HCT116 (cell line): ENCODE results near the gene C22orf42. TPM values are rescaled to one million over a fixed set of nuclear protein-coding genes. Genes with fewer than 3 reads are reported as not detected.

Experiments
- ATAC-seq: fragments of 200-7000 bp; cut with Tn5 transposase; 2 replicates; pipeline ENCODE4 v1.9.1; 2020; ENCODE audit warnings: mild to moderate bottlenecking, moderate library complexity
- BruUV-seq: library from RNA; stranded (reverse); fragments of 400-500 nt; replicated peaks from 2 replicates; lab custom pipeline; 2021; lab: Mats Ljungman, UMichigan
- CTCF ChIA-PET: fragments of 300-600 bp; sonication (Branson Sonifier 250); formaldehyde crosslinking; loops from one replicate; lab custom pipeline; 2021; ENCODE audit warnings: antibody characterized with exemption; lab: Charles Lee
- POLR2A ChIA-PET: fragments of 300-600, 350-600 bp; sonication (Branson Sonifier 250); formaldehyde crosslinking; loops from one replicate; lab custom pipeline; 2021; ENCODE audit warnings: antibody characterized with exemption; lab: Charles Lee
- RAD21 ChIA-PET, 2 experiments: fragments of 300-600 bp; sonication (Branson Sonifier 250); formaldehyde crosslinking; loops; one replicate each; lab custom pipeline; 2023; ENCODE audit warnings: low total read pairs in 2 of 2; ENCODE audit not compliant: uncharacterized antibody in 2 of 2, unreplicated experiment in 2 of 2, low non-redundant PET in 1 of 2; lab: Charles Lee
- DNase-seq: peaks from one replicate; pipeline ENCODE4 v3.0.0-alpha.2; 2010; ENCODE audit warnings: low read depth, low spot score
- H2AFZ ChIP-seq: fragments of 200-600 bp; shearing (Covaris generic), sonication (generic); 2 replicates; pipeline ENCODE4 v1.6.1; 2017; ENCODE audit warnings: low read depth, mixed run types, mixed read lengths, antibody characterized with exemption, low read length; ENCODE audit not compliant: poor library complexity, severe bottlenecking
- H3K27ac ChIP-seq: 2 replicates; pipeline ENCODE4 v1.5.1; 2012; ENCODE audit warnings: low read depth, low read length
- H3K27me3 ChIP-seq: fragments of 200-600 bp; sonication (generic); 2 replicates; pipeline ENCODE4 v1.6.1; 2016; ENCODE audit warnings: mixed run types, low read length, mixed read lengths; ENCODE audit not compliant: insufficient read depth
- H3K36me3 ChIP-seq, 2 experiments: fragments of 200-500 bp in 1 of 2; fragments of 200-600 bp in 1 of 2; sonication (Bioruptor generic) in 1 of 2; sonication (generic) in 1 of 2; 2 replicates each; pipeline versions ENCODE4 v1.5.1 to v1.6.1; 2014 to 2016; ENCODE audit warnings: low read length in 2 of 2, inconsistent platforms in 1 of 2, mixed read lengths in 1 of 2, mixed run types in 1 of 2; ENCODE audit not compliant: insufficient read depth in 2 of 2, control insufficient read depth in 1 of 2
- H3K4me1 ChIP-seq, 2 experiments: fragments of 200-600 bp in 1 of 2; sonication (generic) in 1 of 2; 2 replicates each; pipeline versions ENCODE4 v1.5.1 to v1.6.1; 2012 to 2017; ENCODE audit warnings: low read length in 2 of 2, inconsistent platforms in 1 of 2, mild to moderate bottlenecking in 1 of 2, mixed read lengths in 1 of 2, mixed run types in 1 of 2, moderate library complexity in 1 of 2; ENCODE audit not compliant: insufficient read depth in 2 of 2, control insufficient read depth in 1 of 2
- H3K4me2 ChIP-seq: fragments of 200-600 bp; sonication (generic); 2 replicates; pipeline ENCODE4 v1.6.1; 2017; ENCODE audit warnings: mixed run types, low read length, mixed read lengths
- H3K4me3 ChIP-seq, 2 experiments: fragments of 200-600 bp in 1 of 2; sonication (generic) in 1 of 2; replicated peaks in 1 of 2; 2 replicates each; pipeline ENCODE4 v1.5.1; 2011 to 2016; ENCODE audit warnings: low read length in 2 of 2, control low read depth in 1 of 2, low read depth in 1 of 2, mild to moderate bottlenecking in 1 of 2, mixed read lengths in 1 of 2, mixed run types in 1 of 2
- H3K79me2 ChIP-seq: fragments of 200-600 bp; sonication (generic); 2 replicates; pipeline ENCODE4 v1.6.1; 2017; ENCODE audit warnings: mild to moderate bottlenecking, mixed run types, low read length, moderate library complexity, mixed read lengths; ENCODE audit not compliant: insufficient read depth
- H3K9ac ChIP-seq: fragments of 200-600 bp; sonication (generic); 2 replicates; pipeline ENCODE4 v1.6.1; 2016; ENCODE audit warnings: low read length, mixed read lengths
- H3K9me2 ChIP-seq: fragments of 200-600 bp; sonication (generic), shearing (Covaris generic); 2 replicates; pipeline ENCODE4 v1.6.1; 2017; ENCODE audit warnings: mixed run types, mild to moderate bottlenecking, moderate library complexity; ENCODE audit not compliant: insufficient read depth
- H3K9me3 ChIP-seq, 2 experiments: fragments of 200-500 bp in 1 of 2; fragments of 200-600 bp in 1 of 2; sonication (Bioruptor generic) in 1 of 2; sonication (generic) in 1 of 2; 2 replicates each; pipeline ENCODE4 v1.6.1; 2014 to 2017; ENCODE audit warnings: low read length in 2 of 2, mixed read lengths in 2 of 2, inconsistent platforms in 1 of 2, low read depth in 1 of 2, mild to moderate bottlenecking in 1 of 2, mixed run types in 1 of 2, moderate library complexity in 1 of 2; ENCODE audit not compliant: control insufficient read depth in 1 of 2, insufficient read depth in 1 of 2
- H4K20me1 ChIP-seq: fragments of 200-600 bp; sonication (generic), shearing (Covaris generic); 2 replicates; pipeline ENCODE4 v1.6.1; 2017; ENCODE audit warnings: mixed run types, mild to moderate bottlenecking, moderate library complexity; ENCODE audit not compliant: insufficient read depth
- CEBPB ChIP-seq: IDR thresholded peaks from 2 replicates; pipeline ENCODE4 v1.6.1; 2012; ENCODE audit warnings: low read depth
- EZH2 ChIP-seq: fragments of 200-600 bp; sonication (generic); IDR thresholded peaks from 2 replicates; pipeline ENCODE4 v1.6.1; 2017; ENCODE audit warnings: antibody characterized with exemption, mixed run types
- EZH2phosphoT487 ChIP-seq: fragments of 200-600 bp; IDR thresholded peaks from 2 replicates; pipeline ENCODE4 v1.6.1; 2018; ENCODE audit warnings: antibody characterized with exemption, borderline replicate concordance
- POLR2AphosphoS5 ChIP-seq: IDR thresholded peaks from 2 replicates; pipeline ENCODE4 v1.6.1; 2011; ENCODE audit warnings: mild to moderate bottlenecking, low read depth, low read length, moderate library complexity
- SRF ChIP-seq: IDR thresholded peaks from 2 replicates; pipeline ENCODE4 v1.6.1; 2012; ENCODE audit warnings: low read depth
- intact Hi-C: fragments of 100-400 bp; cut with micrococcal nuclease; formaldehyde crosslinking; loops from 2 replicates; pipeline ENCODE4 v1.10.0; 2022
- total RNA-seq: library from RNA; stranded (reverse); gene quantifications from one replicate; pipeline ENCODE4 v1.2.1, GENCODE V29; 2021; ENCODE audit not compliant: unreplicated experiment
- TF ChIP-seq, protein P1 (sequence below): IDR thresholded peaks from 2 replicates; pipeline ENCODE4 v1.6.1; 2012
- TF ChIP-seq, protein P2 (sequence below), 3 experiments: fragments of 200-600 bp in 1 of 3; sonication (generic) in 1 of 3; IDR thresholded peaks in 2 of 3; conservative IDR thresholded peaks in 1 of 3; 2 replicates each; pipeline ENCODE4 v1.5.1; 2012 to 2017; ENCODE audit warnings: low read depth in 2 of 3, low read length in 2 of 3, antibody characterized with exemption in 1 of 3, borderline replicate concordance in 1 of 3, control low read depth in 1 of 3, mild to moderate bottlenecking in 1 of 3, mixed read lengths in 1 of 3, mixed run types in 1 of 3, moderate library complexity in 1 of 3; ENCODE audit not compliant: insufficient read depth in 1 of 3

C22orf42 gene
- total RNA-seq, 1 experiment from 2014 or later = not detected

DNA sequence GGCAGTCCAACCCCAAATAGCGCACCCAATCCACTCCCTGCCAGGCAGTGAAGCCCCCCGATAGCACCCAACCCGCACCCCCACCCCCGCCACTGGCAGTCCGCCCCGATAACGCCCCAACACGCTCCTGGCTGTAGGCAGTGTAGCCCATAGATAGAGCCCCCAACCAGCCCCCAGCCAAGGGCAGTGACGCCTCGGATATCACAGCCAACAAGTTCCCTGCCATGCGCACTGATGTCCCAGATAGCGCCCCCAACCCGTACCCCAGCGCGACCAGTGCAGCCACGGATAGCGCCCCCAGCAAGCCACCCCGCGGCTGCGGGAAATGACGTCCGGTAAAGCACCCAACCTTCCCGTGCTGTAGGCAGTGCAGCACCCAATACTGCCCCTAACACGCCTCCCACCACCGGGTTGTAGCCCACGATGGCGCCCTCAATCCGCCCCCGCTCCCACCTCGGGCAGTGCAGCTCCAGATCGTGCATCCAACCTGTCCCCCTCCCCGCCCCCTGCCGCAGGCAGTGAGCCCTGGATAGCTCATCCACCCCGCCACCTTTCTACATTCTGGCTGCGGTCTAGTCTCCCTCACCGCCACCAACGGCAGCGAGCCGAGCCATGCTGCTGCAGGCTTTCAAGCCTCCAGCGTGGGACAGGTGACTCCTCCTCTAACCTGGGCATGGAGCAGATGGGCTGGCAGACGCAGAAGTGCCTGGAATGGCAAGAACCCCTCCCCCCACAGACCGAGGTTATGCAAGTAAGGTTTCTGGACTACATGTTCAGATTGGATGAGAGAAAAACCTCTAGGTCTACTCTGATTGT is 45.1 kb upstream of the C22orf42 start:
- peaks cover 0 to 4% of the 10 kb centered on the region in 2 experiments; a peak in 2 of 4 replicates for H3K36me3 ChIP-seq
- BruUV-seq = no TSS peak
- H2AFZ ChIP-seq = peak overlapping the region; percentile 90
- no peak for DNase-seq
- intact Hi-C loops = loop anchor here (10.0 kb wide), 2 partner anchors 171 to 271 kb away; partner anchors contain the start of gene FBXO7
- ChIA-PET RAD21 (no interaction called here), CTCF (interaction anchor here (1.5 to 1.6 kb wide), 2 partner anchors 62 to 227 kb away, joined by 7 to 9 read pairs; no protein-coding TSS in a partner anchor), POLR2A (interaction anchor here (0.6 to 0.7 kb wide), 2 partner anchors 227 to 331 kb away, joined by 3 to 4 read pairs; no protein-coding TSS in a partner anchor)
- no peaks in the 10 kb centered on the region for H3K79me2 ChIP-seq
- H3K9me3 ChIP-seq = no peaks in the 10 kb centered on the region
- H3K4me3 ChIP-seq = peak overlapping the region; percentile 59 to 70
- peak overlapping the region; percentile 71 for H3K9ac ChIP-seq
- TF ChIP-seq EZH2phosphoT487 = no peak
- TF ChIP-seq, protein P1, sequence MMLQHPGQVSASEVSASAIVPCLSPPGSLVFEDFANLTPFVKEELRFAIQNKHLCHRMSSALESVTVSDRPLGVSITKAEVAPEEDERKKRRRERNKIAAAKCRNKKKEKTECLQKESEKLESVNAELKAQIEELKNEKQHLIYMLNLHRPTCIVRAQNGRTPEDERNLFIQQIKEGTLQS = no peak
- no peak for TF ChIP-seq CEBPB
- TF ChIP-seq EZH2 = no peak
- TF ChIP-seq POLR2AphosphoS5 = no peak
- TF ChIP-seq SRF = no peak
- TF ChIP-seq, protein P2, sequence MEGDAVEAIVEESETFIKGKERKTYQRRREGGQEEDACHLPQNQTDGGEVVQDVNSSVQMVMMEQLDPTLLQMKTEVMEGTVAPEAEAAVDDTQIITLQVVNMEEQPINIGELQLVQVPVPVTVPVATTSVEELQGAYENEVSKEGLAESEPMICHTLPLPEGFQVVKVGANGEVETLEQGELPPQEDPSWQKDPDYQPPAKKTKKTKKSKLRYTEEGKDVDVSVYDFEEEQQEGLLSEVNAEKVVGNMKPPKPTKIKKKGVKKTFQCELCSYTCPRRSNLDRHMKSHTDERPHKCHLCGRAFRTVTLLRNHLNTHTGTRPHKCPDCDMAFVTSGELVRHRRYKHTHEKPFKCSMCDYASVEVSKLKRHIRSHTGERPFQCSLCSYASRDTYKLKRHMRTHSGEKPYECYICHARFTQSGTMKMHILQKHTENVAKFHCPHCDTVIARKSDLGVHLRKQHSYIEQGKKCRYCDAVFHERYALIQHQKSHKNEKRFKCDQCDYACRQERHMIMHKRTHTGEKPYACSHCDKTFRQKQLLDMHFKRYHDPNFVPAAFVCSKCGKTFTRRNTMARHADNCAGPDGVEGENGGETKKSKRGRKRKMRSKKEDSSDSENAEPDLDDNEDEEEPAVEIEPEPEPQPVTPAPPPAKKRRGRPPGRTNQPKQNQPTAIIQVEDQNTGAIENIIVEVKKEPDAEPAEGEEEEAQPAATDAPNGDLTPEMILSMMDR (IDR thresholded peaks at IDR 0.05 in 2 of 3, conservative IDR thresholded peaks at IDR 0.05 in 1 of 3; ENCODE audit: borderline replicate concordance in 1 of 3, insufficient read depth in 1 of 3, low read depth in 2 of 3, low read length in 2 of 3) = no peak
- H4K20me1 ChIP-seq = no peaks in the 10 kb centered on the region
- H3K9me2 ChIP-seq = no peaks in the 10 kb centered on the region
- peak overlapping the region; percentile 99 for H3K4me2 ChIP-seq
- peaks cover 27 to 45% of the 10 kb centered on the region in 2 experiments for H3K4me1 ChIP-seq
- H3K27me3 ChIP-seq = no peaks in the 10 kb centered on the region
- peak; percentile 30 for ATAC-seq
- H3K27ac ChIP-seq = peak overlapping the region; percentile 20
